Ishikawa (cell line): Measurements from ENCODE around the gene VAMP4.

Source experiments
- CEBPB ChIP-seq: IDR thresholded peaks from 2 replicates; pipeline ENCODE4 v1.6.1; 2012
- CREB1 ChIP-seq: IDR thresholded peaks from 2 replicates; pipeline ENCODE4 v1.6.1; 2012; ENCODE audit warnings: low read depth
- EGR1 ChIP-seq: IDR thresholded peaks from 2 replicates; pipeline ENCODE4 v1.6.1; 2012
- EP300 ChIP-seq: IDR thresholded peaks from 2 replicates; pipeline ENCODE4 v1.6.1; 2012; ENCODE audit warnings: borderline replicate concordance
- FOXM1 ChIP-seq: IDR thresholded peaks from 2 replicates; pipeline ENCODE4 v1.6.1; 2012; ENCODE audit warnings: low read depth, borderline replicate concordance
- NFIC ChIP-seq: IDR thresholded peaks from 2 replicates; pipeline ENCODE4 v1.6.1; 2012
- RAD21 ChIP-seq: IDR thresholded peaks from 2 replicates; pipeline ENCODE4 v1.6.1; 2012; ENCODE audit warnings: low read depth
- TAF1 ChIP-seq: IDR thresholded peaks from 2 replicates; pipeline ENCODE4 v1.6.1; 2012; ENCODE audit warnings: low read depth, mild to moderate bottlenecking
- TCF12 ChIP-seq: IDR thresholded peaks from 2 replicates; pipeline ENCODE4 v1.6.1; 2012; ENCODE audit warnings: low read depth
- TEAD4 ChIP-seq: IDR thresholded peaks from 2 replicates; pipeline ENCODE4 v1.6.1; 2012
- YY1 ChIP-seq: IDR thresholded peaks from 2 replicates; pipeline ENCODE4 v1.6.1; 2012; ENCODE audit warnings: low read depth
- ZBTB7A ChIP-seq: IDR thresholded peaks from 2 replicates; pipeline ENCODE4 v1.6.1; 2012; ENCODE audit warnings: low read depth
- TF ChIP-seq, protein P1 (sequence below): IDR thresholded peaks from 2 replicates; pipeline ENCODE4 v1.6.1; 2012
- TF ChIP-seq, protein P2 (sequence below): IDR thresholded peaks from 2 replicates; pipeline ENCODE4 v1.6.1; 2012
- TF ChIP-seq, protein P3 (sequence below): IDR thresholded peaks from 2 replicates; pipeline ENCODE4 v1.6.1; 2012; ENCODE audit warnings: low read depth, mild to moderate bottlenecking

The VAMP4 gene

DNA sequence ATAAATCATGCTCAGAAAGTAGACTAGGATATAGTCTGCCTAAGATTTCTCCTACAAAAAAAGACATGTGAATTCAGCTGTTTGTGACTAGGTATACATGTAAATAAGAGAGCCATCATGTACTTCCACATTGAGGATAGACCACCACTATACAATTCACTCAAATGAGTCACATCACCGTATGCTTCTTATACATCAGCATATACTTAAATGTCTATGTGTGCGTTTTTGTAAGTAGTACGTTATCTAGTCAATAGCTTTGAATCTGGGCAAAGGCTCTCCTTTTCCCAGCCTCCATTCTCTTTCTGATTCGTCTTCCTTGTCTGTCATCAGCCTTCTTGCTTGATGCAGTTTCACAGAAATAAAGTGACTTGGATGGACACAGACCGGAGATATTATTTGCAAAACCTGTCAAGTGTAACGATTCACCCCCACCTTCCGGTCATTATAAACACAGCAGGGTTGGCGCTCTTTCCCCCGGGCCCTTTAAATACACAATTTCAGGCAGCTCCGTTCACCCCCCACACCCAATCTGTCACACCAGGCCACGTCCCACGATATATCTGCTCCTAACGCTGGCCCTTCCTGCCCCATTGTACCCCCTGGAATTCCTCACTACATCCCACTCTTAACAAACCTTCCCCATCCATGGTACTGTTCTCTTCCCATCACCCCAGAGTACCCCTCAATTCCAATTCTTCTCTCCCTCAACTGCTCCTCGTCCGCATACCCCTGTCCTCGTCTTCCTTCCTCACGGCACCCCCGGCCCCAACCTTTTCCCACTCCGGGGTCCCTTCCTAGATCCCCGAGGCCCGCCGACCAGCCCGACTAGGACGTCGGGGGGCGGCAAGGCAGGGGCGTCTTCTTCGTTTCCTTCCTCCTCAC lies 636 bp downstream of the VAMP4 start:
- TF ChIP-seq, protein P1, sequence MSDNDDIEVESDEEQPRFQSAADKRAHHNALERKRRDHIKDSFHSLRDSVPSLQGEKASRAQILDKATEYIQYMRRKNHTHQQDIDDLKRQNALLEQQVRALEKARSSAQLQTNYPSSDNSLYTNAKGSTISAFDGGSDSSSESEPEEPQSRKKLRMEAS, result no peak
- TF ChIP-seq, protein P2, sequence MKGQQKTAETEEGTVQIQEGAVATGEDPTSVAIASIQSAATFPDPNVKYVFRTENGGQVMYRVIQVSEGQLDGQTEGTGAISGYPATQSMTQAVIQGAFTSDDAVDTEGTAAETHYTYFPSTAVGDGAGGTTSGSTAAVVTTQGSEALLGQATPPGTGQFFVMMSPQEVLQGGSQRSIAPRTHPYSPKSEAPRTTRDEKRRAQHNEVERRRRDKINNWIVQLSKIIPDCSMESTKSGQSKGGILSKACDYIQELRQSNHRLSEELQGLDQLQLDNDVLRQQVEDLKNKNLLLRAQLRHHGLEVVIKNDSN, result no peak
- TF ChIP-seq EGR1 (no peak), TCF12 (no peak), YY1 (no peak), RAD21 (no peak), CREB1 (no peak), TEAD4 (no peak)

DNA sequence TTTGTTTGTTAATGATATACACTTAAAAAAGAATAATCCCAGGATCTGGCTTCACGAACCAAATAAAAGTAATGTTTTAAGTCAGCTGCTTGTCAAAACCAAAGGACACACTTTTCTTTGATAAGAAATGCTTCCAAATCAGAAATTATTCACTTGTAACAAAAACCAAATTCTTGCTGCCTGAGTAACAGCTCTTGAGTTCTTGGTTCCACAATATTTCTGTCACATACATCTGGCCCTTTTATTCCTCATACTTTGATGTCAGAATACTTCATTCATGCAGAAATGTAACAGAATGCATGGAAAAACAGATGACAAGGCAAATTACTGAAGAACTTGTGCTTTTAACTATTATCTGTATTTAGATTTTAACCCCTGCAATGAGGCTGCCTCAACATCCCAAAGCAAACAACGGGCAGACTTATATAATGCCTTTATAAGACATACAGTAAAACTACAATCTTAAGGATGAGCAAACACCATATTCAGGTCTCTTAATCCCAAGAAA lies 1.5 kb downstream of the VAMP4 start:
- TF ChIP-seq CEBPB (no peak), NFIC (no peak), TEAD4 (no peak), YY1 (no peak), RAD21 (no peak), TCF12 (no peak)

DNA sequence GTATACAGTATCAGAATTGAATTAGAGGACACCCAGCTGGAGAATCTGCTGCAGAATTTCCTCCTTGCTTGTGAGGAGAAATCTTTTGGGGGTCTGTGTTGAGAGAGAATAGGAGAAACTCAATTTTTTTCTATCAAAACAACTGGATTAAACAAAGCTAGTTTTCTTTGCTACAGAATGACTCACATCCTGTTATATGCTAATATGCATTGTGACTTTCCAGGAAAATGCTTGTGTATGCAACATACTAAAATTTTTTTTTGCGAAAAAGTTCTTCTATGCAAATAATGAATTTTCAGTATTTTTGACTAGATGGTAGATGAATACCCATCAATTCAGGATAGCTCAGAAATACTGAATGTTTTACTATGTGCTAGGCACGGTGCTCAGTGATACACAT lies 2.2 kb downstream of the VAMP4 start:
- TF ChIP-seq EGR1, result no peak
- TF ChIP-seq CEBPB, result no peak
- TF ChIP-seq CREB1, result no peak
- TF ChIP-seq TAF1, result no peak
- TF ChIP-seq ZBTB7A, result no peak
- TF ChIP-seq, protein P1, result no peak
- no peak for TF ChIP-seq TCF12
- TF ChIP-seq EP300, result no peak
- no peak for TF ChIP-seq TEAD4
- TF ChIP-seq, protein P3, sequence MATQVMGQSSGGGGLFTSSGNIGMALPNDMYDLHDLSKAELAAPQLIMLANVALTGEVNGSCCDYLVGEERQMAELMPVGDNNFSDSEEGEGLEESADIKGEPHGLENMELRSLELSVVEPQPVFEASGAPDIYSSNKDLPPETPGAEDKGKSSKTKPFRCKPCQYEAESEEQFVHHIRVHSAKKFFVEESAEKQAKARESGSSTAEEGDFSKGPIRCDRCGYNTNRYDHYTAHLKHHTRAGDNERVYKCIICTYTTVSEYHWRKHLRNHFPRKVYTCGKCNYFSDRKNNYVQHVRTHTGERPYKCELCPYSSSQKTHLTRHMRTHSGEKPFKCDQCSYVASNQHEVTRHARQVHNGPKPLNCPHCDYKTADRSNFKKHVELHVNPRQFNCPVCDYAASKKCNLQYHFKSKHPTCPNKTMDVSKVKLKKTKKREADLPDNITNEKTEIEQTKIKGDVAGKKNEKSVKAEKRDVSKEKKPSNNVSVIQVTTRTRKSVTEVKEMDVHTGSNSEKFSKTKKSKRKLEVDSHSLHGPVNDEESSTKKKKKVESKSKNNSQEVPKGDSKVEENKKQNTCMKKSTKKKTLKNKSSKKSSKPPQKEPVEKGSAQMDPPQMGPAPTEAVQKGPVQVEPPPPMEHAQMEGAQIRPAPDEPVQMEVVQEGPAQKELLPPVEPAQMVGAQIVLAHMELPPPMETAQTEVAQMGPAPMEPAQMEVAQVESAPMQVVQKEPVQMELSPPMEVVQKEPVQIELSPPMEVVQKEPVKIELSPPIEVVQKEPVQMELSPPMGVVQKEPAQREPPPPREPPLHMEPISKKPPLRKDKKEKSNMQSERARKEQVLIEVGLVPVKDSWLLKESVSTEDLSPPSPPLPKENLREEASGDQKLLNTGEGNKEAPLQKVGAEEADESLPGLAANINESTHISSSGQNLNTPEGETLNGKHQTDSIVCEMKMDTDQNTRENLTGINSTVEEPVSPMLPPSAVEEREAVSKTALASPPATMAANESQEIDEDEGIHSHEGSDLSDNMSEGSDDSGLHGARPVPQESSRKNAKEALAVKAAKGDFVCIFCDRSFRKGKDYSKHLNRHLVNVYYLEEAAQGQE, result no peak
- TF ChIP-seq, protein P2, result no peak
- no peak for TF ChIP-seq RAD21
- no peak for TF ChIP-seq FOXM1
- no peak for TF ChIP-seq NFIC
- no peak for TF ChIP-seq YY1

DNA sequence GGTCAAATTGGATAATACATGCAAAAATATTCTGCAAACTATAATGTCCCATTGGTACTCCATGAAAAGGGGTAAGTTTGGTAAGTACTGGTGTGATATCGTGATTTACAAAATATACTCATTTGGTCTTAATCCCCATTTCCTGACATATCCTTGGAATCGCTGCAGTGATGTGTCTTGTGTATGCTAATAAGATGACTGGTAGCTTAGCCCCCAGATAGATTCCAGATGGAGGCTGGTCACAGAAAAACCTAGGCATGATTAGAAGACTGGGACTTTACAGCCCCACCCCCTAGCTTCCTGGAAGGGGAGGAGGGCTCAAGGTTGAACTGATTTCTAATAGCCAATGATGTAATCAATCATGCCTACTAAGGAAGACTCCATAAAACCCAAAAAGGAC lies 3.0 kb downstream of the VAMP4 start:
- TF ChIP-seq TEAD4, result no peak
- TF ChIP-seq, protein P2, result no peak
- TF ChIP-seq RAD21, result no peak
- no peak for TF ChIP-seq ZBTB7A

DNA sequence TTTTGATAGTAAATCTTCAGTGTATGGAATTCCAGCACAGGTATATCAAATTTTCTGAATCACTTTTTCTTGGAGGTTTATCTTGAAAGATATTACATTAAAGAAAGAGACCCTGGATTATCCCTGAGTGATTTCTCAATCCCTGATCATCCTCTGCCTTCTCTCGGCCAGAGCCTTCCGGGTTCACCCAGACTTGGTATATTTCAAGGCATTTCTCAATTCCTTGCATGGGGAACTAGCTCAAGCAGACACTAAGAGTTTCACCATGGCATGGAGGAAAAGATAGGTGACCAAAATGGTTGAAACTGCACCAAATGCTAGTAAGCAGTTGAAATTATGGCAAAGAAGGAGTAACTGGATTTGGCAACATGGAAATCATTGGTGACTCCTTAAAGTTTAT lies 5.7 kb downstream of the VAMP4 start:
- TF ChIP-seq YY1 (no peak), FOXM1 (no peak), NFIC (no peak), EP300 (no peak)
- TF ChIP-seq, protein P2, result no peak

DNA sequence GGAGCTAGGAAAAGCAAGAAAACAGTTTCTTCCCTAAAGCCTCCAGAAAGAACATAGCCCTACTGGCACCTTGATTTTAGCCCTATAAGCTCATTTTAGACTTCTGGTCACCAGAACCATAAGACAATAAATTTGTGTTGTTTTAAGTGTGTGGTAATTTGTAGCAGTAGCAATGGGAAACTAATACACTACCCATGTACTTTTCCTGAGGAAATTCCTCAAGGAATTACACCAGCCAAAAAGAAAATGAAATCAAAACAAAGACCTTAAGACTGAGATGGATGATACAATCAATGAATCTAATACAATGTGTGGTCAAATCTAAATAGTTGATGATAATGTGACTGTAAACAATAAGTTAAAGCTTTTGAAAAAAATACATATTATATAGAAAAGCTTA lies 11.8 kb downstream of the VAMP4 start:
- TF ChIP-seq RAD21 (no peak), NFIC (no peak), TEAD4 (no peak), FOXM1 (no peak), ZBTB7A (no peak), YY1 (no peak), CEBPB (no peak), CREB1 (no peak), EGR1 (no peak), TAF1 (no peak), EP300 (no peak), TCF12 (no peak)
- TF ChIP-seq, protein P1, result no peak
- TF ChIP-seq, protein P3, result no peak
- TF ChIP-seq, protein P2, result no peak
